GM23338 (cell line): ENCODE data around the gene DNASE2. TPM values are rescaled to one million over a fixed set of nuclear protein-coding genes. Genes with fewer than 3 reads are reported as not detected.

Source experiments
- ATAC-seq: fragments of 200-7000 bp; cut with Tn5 transposase; 3 replicates; pipeline ENCODE4 v1.9.1; 2020
- DNase-seq: peaks from one replicate; pipeline ENCODE4 v3.0.0-alpha.2; 2015; ENCODE audit warnings: low spot score
- H2AFZ ChIP-seq: fragments of 200-600 bp; sonication (generic); 2 replicates; pipeline ENCODE4 v1.8.0; 2016; ENCODE audit warnings: antibody characterized with exemption, mild to moderate bottlenecking, moderate library complexity
- H3F3A ChIP-seq: fragments of 200-600 bp; sonication (generic); replicated peaks from 2 replicates; pipeline ENCODE4 v1.8.0; 2017; ENCODE audit warnings: antibody characterized with exemption, mixed run types, low read depth
- H3K27ac ChIP-seq: fragments of 200-600 bp; sonication (generic); 2 replicates; pipeline ENCODE4 v1.6.1; 2016; ENCODE audit warnings: low read depth
- H3K27me3 ChIP-seq: fragments of 200-600 bp; sonication (generic); 2 replicates; pipeline ENCODE4 v1.8.0; 2016; ENCODE audit warnings: mild to moderate bottlenecking, mixed run types, moderate library complexity; ENCODE audit not compliant: insufficient read depth
- H3K36me3 ChIP-seq: fragments of 200-600 bp; sonication (generic); 2 replicates; pipeline ENCODE4 v1.8.0; 2016; ENCODE audit warnings: mild to moderate bottlenecking; ENCODE audit not compliant: insufficient read depth
- H3K4me1 ChIP-seq: fragments of 200-600 bp; sonication (generic); 2 replicates; pipeline ENCODE4 v1.8.0; 2016; ENCODE audit warnings: mild to moderate bottlenecking, moderate library complexity; ENCODE audit not compliant: insufficient read depth
- H3K4me2 ChIP-seq: fragments of 200-600 bp; sonication (generic); 2 replicates; pipeline ENCODE4 v1.7.1; 2017; ENCODE audit warnings: mixed run types
- H3K4me3 ChIP-seq: fragments of 200-600 bp; sonication (generic); 2 replicates; pipeline ENCODE4 v1.6.1; 2016; ENCODE audit warnings: mixed run types
- H3K79me2 ChIP-seq: fragments of 200-600 bp; sonication (generic); replicated peaks from 2 replicates; pipeline ENCODE4 v1.8.0; 2017; ENCODE audit warnings: mild to moderate bottlenecking; ENCODE audit not compliant: insufficient read depth
- H3K9me2 ChIP-seq: fragments of 200-600 bp; sonication (generic); 2 replicates; pipeline ENCODE4 v1.8.0; 2017; ENCODE audit not compliant: insufficient read depth
- H4K20me1 ChIP-seq: fragments of 200-600 bp; sonication (generic); replicated peaks from 2 replicates; pipeline ENCODE4 v1.8.0; 2017; ENCODE audit warnings: mild to moderate bottlenecking; ENCODE audit not compliant: insufficient read depth
- H3K27ac Mint-ChIP-seq: 2 replicates; pipeline ENCODE4 v1.8.0; 2020; ENCODE audit warnings: inconsistent platforms, mild to moderate bottlenecking, moderate library complexity, mixed read lengths
- H3K27me3 Mint-ChIP-seq: 3 replicates; pipeline ENCODE4 v1.8.0; 2022; ENCODE audit warnings: low read depth, mild to moderate bottlenecking, moderate library complexity, mixed read lengths, inconsistent platforms; ENCODE audit not compliant: insufficient read depth, poor library complexity
- H3K36me3 Mint-ChIP-seq: 3 replicates; pipeline ENCODE4 v1.8.0; 2021; ENCODE audit warnings: low read depth, mild to moderate bottlenecking, inconsistent platforms, moderate library complexity, mixed read lengths
- H3K4me1 Mint-ChIP-seq: 3 replicates; pipeline ENCODE4 v1.8.0; 2020; ENCODE audit warnings: mild to moderate bottlenecking, inconsistent platforms, mixed read lengths
- H3K4me3 Mint-ChIP-seq: 3 replicates; pipeline ENCODE4 v1.8.0; 2021; ENCODE audit warnings: moderate library complexity, mild to moderate bottlenecking, inconsistent platforms, mixed read lengths
- H3K9me3 Mint-ChIP-seq: 3 replicates; pipeline ENCODE4 v1.8.0; 2020; ENCODE audit warnings: moderate library complexity, mild to moderate bottlenecking, inconsistent platforms, mixed read lengths
- CREB1 ChIP-seq: fragments of 250-450 bp; sonication (Bioruptor Pico); IDR thresholded peaks from 2 replicates; pipeline ENCODE4 v1.5.0; 2020; ENCODE audit warnings: low read depth, mild to moderate bottlenecking, moderate library complexity
- CTCF ChIP-seq, 2 experiments: fragments of 200-600 bp in 1 of 2; sonication (generic) in 1 of 2; conservative IDR thresholded peaks; 2 replicates each; pipeline versions ENCODE4 v1.5.1 to v1.6.1; 2016 to 2017; ENCODE audit warnings: antibody characterized with exemption in 2 of 2, low read depth in 2 of 2, mild to moderate bottlenecking in 2 of 2, moderate library complexity in 1 of 2
- ETS1 ChIP-seq: IDR thresholded peaks from 2 replicates; pipeline ENCODE4 v1.6.1; 2016; ENCODE audit warnings: antibody characterized with exemption
- EZH2 ChIP-seq: fragments of 200-600 bp; sonication (generic); IDR thresholded peaks from one replicate; pipeline ENCODE4 v1.8.0; 2017; ENCODE audit warnings: antibody characterized with exemption, mild to moderate bottlenecking, low read depth; ENCODE audit not compliant: unreplicated experiment
- EZH2phosphoT487 ChIP-seq: fragments of 200-600 bp; sonication (generic); IDR thresholded peaks from one replicate; pipeline ENCODE4 v1.8.1; 2018; ENCODE audit warnings: antibody characterized with exemption; ENCODE audit not compliant: unreplicated experiment
- JUNB ChIP-seq: IDR thresholded peaks from one replicate; pipeline ENCODE4 v1.6.1; 2016; ENCODE audit warnings: antibody characterized with exemption; ENCODE audit not compliant: unreplicated experiment
- NANOG ChIP-seq: IDR thresholded peaks from 2 replicates; pipeline ENCODE4 v1.6.1; 2016; ENCODE audit warnings: antibody characterized with exemption, borderline replicate concordance
- POLR2AphosphoS5 ChIP-seq: IDR thresholded peaks from 2 replicates; pipeline ENCODE4 v1.6.1; 2016; ENCODE audit warnings: antibody characterized with exemption, low read depth
- REST ChIP-seq: IDR thresholded peaks from one replicate; pipeline ENCODE4 v1.6.1; 2018; ENCODE audit warnings: antibody characterized with exemption; ENCODE audit not compliant: unreplicated experiment
- STAT1 ChIP-seq: IDR thresholded peaks from one replicate; pipeline ENCODE4 v1.6.1; 2016; ENCODE audit warnings: antibody characterized with exemption; ENCODE audit not compliant: unreplicated experiment
- ZNF114 ChIP-seq: fragments of 250-450 bp; sonication (Bioruptor Pico); IDR thresholded peaks from 2 replicates; pipeline ENCODE4 v1.5.0; 2020; ENCODE audit warnings: mild to moderate bottlenecking, moderate library complexity
- ZNF331 ChIP-seq: fragments of 250-450 bp; sonication (Bioruptor Pico); IDR thresholded peaks from 2 replicates; pipeline ENCODE4 v1.5.0; 2020; ENCODE audit warnings: low read depth, mild to moderate bottlenecking, moderate library complexity
- ZNF462 ChIP-seq: fragments of 250-450 bp; sonication (Bioruptor Pico); IDR thresholded peaks from 2 replicates; pipeline ENCODE4 v1.5.0; 2020; ENCODE audit warnings: mild to moderate bottlenecking, moderate library complexity
- polyA plus RNA-seq: library from polyadenylated mRNA; unstranded; fragments of >200 nt; fragmentation: Nextera tagmentation; extraction: Ambion mirVana; gene quantifications from 2 replicates; pipeline ENCODE4 v1.2.1, GENCODE V29; 2016
- total RNA-seq: library from RNA; depleted of rRNA; stranded (reverse); fragments of >200 nt; shearing (Covaris generic); gene quantifications from 2 replicates; pipeline ENCODE4 v1.2.3, GENCODE V29; 2014

DNASE2 gene
- total and polyA plus RNA-seq, 2 experiments from 2014 or later, result 17.4 to 35.0 TPM

- Histone ChIP-seq H3K4me3 (no peak overlapping the region), H3K36me3 (no peaks in the 10 kb centered on the region), H4K20me1 (peaks cover 11% of the 10 kb centered on the region), H3K4me2 (no peak overlapping the region), H3K9me2 (no peaks in the 10 kb centered on the region), H3K4me1 (peaks cover 19% of the 10 kb centered on the region), H3F3A (peaks cover 35% of the 10 kb centered on the region), H3K79me2 (peaks cover 8% of the 10 kb centered on the region), H2AFZ (no peak overlapping the region), H3K27me3 (no peaks in the 10 kb centered on the region), H3K27ac (no peak overlapping the region)
- Mint-ChIP-seq H3K36me3 (peaks cover 9% of the 10 kb centered on the region; the same call in 1 of the 3 replicates), H3K27me3 (peaks cover 17% of the 10 kb centered on the region), H3K4me1 (peaks cover 32% of the 10 kb centered on the region), H3K9me3 (no peaks in the 10 kb centered on the region; the same call in 2 of the 3 replicates), H3K4me3 (no peak overlapping the region), H3K27ac (no peak overlapping the region)
- no peak for TF ChIP-seq ZNF114
- TF ChIP-seq EZH2phosphoT487, result no peak
- no peak for TF ChIP-seq CTCF (conservative IDR thresholded peaks at IDR 0.05; ENCODE audit: low read depth in 2 of 2)
- no peak for TF ChIP-seq EZH2
- no peak for TF ChIP-seq POLR2AphosphoS5
- TF ChIP-seq ZNF331 (CRISPR knock-in tag), result no peak
- TF ChIP-seq ETS1, result no peak
- no peak for TF ChIP-seq JUNB
- no peak for TF ChIP-seq NANOG
- no peak for TF ChIP-seq STAT1
- TF ChIP-seq CREB1 (CRISPR knock-in tag), result no peak
- no peak for TF ChIP-seq REST
- TF ChIP-seq ZNF462 (CRISPR knock-in tag), result no peak
- no peak for ATAC-seq
- DNase-seq, result no peak
Measured at GRCh38 chr19:12842511-12842910, 38.7 kb downstream of the DNASE2 start.
